DOHH2 (cell line): ENCODE data around the gene RALA.

Experiments used
- H3F3A ChIP-seq: fragments of 200-600 bp; sonication (generic), shearing (Covaris generic); 2 replicates; pipeline ENCODE4 v1.6.0; 2016; ENCODE audit warnings: antibody characterized with exemption, mild to moderate bottlenecking; ENCODE audit not compliant: control insufficient read depth, insufficient read depth
- H3K27ac ChIP-seq: fragments of 200-600 bp; sonication (generic); 2 replicates; pipeline ENCODE4 v1.5.1; 2014; ENCODE audit warnings: low read depth, mild to moderate bottlenecking, low read length, moderate library complexity
- H3K27me3 ChIP-seq: fragments of 200-600 bp; sonication (generic); 2 replicates; pipeline ENCODE4 v1.6.1; 2014; ENCODE audit warnings: mild to moderate bottlenecking, low read length, mixed read lengths; ENCODE audit not compliant: control insufficient read depth
- H3K36me3 ChIP-seq: fragments of 200-600 bp; sonication (generic); 2 replicates; pipeline ENCODE4 v1.6.1; 2014; ENCODE audit warnings: mild to moderate bottlenecking, low read length, moderate library complexity, mixed read lengths; ENCODE audit not compliant: control insufficient read depth
- H3K4me1 ChIP-seq: fragments of 200-600 bp; sonication (generic); 2 replicates; pipeline ENCODE4 v1.6.1; 2014; ENCODE audit warnings: mild to moderate bottlenecking, low read length, mixed read lengths; ENCODE audit not compliant: control insufficient read depth
- H3K4me2 ChIP-seq: fragments of 200-600 bp; sonication (generic); 2 replicates; pipeline ENCODE4 v1.6.0; 2014; ENCODE audit warnings: mild to moderate bottlenecking, low read length, moderate library complexity
- H3K4me3 ChIP-seq: fragments of 200-600 bp; sonication (generic); 2 replicates; pipeline ENCODE4 v1.5.1; 2014; ENCODE audit warnings: mild to moderate bottlenecking, low read length, mixed read lengths
- H3K79me2 ChIP-seq: fragments of 200-600 bp; sonication (generic); 2 replicates; pipeline ENCODE4 v1.6.1; 2014; ENCODE audit warnings: mild to moderate bottlenecking, low read length, mixed read lengths; ENCODE audit not compliant: control insufficient read depth
- H3K9me2 ChIP-seq: fragments of 200-600 bp; sonication (generic); replicated peaks from 2 replicates; pipeline ENCODE4 v1.6.1; 2014; ENCODE audit warnings: mild to moderate bottlenecking, low read length, mixed read lengths; ENCODE audit not compliant: control insufficient read depth
- H3K9me3 ChIP-seq: fragments of 200-600 bp; sonication (generic); 2 replicates; pipeline ENCODE4 v1.6.1; 2014; ENCODE audit warnings: antibody characterized with exemption, low read length, mixed read lengths; ENCODE audit not compliant: control insufficient read depth, insufficient read depth
- H4K20me1 ChIP-seq: fragments of 200-600 bp; sonication (generic); 2 replicates; pipeline ENCODE4 v1.6.0; 2014; ENCODE audit warnings: low read depth, mild to moderate bottlenecking, antibody characterized with exemption, low read length, moderate library complexity; ENCODE audit not compliant: control insufficient read depth, insufficient read depth
- CTCF ChIP-seq: fragments of 200-600 bp; sonication (generic); IDR thresholded peaks from one replicate; pipeline ENCODE4 v1.5.1; 2014; ENCODE audit warnings: antibody characterized with exemption, mild to moderate bottlenecking, low read depth, low read length; ENCODE audit not compliant: poor library complexity, severe bottlenecking
- EZH2phosphoT487 ChIP-seq: fragments of 200-600 bp; sonication (generic); IDR thresholded peaks from 2 replicates; pipeline ENCODE4 v1.6.1; 2017; ENCODE audit warnings: borderline replicate concordance, mild to moderate bottlenecking, antibody characterized with exemption, low read length, moderate library complexity, mixed read lengths

RALA gene

GRCh38 chr7:39621261-39621660 lies 2.1 kb upstream of the RALA start:
- peaks cover 44% of the 10 kb centered on the region for H3K4me1 ChIP-seq
- no peaks in the 10 kb centered on the region for H3K9me3 ChIP-seq
- H3K4me3 ChIP-seq = 0 out of 2 replicates have a peak overlapping the region, but pooled peaks have one; percentile 5
- no peaks in the 10 kb centered on the region for H3K9me2 ChIP-seq
- no peak for TF ChIP-seq EZH2phosphoT487
- TF ChIP-seq CTCF = no peak
- peaks cover 45% of the 10 kb centered on the region for H3K79me2 ChIP-seq
- peak overlapping the region; percentile 1; the same call in 1 of the 2 replicates for H3K27ac ChIP-seq
- H3K36me3 ChIP-seq = peaks cover 3% of the 10 kb centered on the region
- H3K4me2 ChIP-seq = peak overlapping the region; percentile 92
- peaks cover 16% of the 10 kb centered on the region for H4K20me1 ChIP-seq
- H3F3A ChIP-seq = peaks cover 13% of the 10 kb centered on the region
- H3K27me3 ChIP-seq = peaks cover under 1% of the 10 kb centered on the region; the same call in 1 of the 2 replicates

- no peak for TF ChIP-seq CTCF
- no peak for TF ChIP-seq EZH2phosphoT487
- Histone ChIP-seq H3K9me3 (no peaks in the 10 kb centered on the region), H3K27me3 (no peaks in the 10 kb centered on the region), H3K36me3 (peaks cover 7% of the 10 kb centered on the region), H3K79me2 (peaks cover 51% of the 10 kb centered on the region), H4K20me1 (peaks cover 18% of the 10 kb centered on the region), H3F3A (peaks cover 13% of the 10 kb centered on the region), H3K4me3 (peak overlapping the region; percentile 73), H3K4me2 (peak overlapping the region; percentile 92), H3K4me1 (peaks cover 46% of the 10 kb centered on the region), H3K9me2 (no peaks in the 10 kb centered on the region), H3K27ac (no peak overlapping the region)
Measured at GRCh38 chr7:39621784-39622411, 1.5 kb upstream of the RALA start.

GRCh38 chr7:39622609-39623008 lies 763 bp upstream of the RALA start:
- Histone ChIP-seq H3K79me2 (peaks cover 58% of the 10 kb centered on the region), H4K20me1 (peaks cover 18% of the 10 kb centered on the region), H3K27ac (peak overlapping the region; percentile 49), H3K9me2 (no peaks in the 10 kb centered on the region), H3K4me2 (peak overlapping the region; percentile 92), H3K4me3 (peak overlapping the region; percentile 73), H3K9me3 (no peaks in the 10 kb centered on the region), H3K4me1 (peaks cover 46% of the 10 kb centered on the region), H3K27me3 (no peaks in the 10 kb centered on the region), H3F3A (peaks cover 13% of the 10 kb centered on the region), H3K36me3 (peaks cover 7% of the 10 kb centered on the region)
- no peak for TF ChIP-seq CTCF
- no peak for TF ChIP-seq EZH2phosphoT487
